GM12878 (cell line): Measurements from ENCODE around the gene KIR3DL3. TPM values are rescaled to one million over a fixed set of nuclear protein-coding genes. Genes with fewer than 3 reads are reported as not detected.
"Not testable (repeated sequence)": the region's sequence is repeated elsewhere in the genome, so short reads cannot be mapped to it uniquely, and the experiment has no call there.

Experiments
- ATAC-seq: fragments of 200-7000 bp; cut with Tn5 transposase; 3 replicates; pipeline ENCODE4 v1.9.1; 2020; ENCODE audit warnings: mild to moderate bottlenecking, moderate library complexity
- BruUV-seq: library from RNA; stranded (reverse); fragments of 400-500 nt; replicated peaks from 2 replicates; lab custom pipeline; 2021; lab: Mats Ljungman, UMichigan
- CTCF ChIA-PET: fragments of 300-600 bp; sonication (Branson Sonifier 250); formaldehyde crosslinking; extraction: SDS; loops from one replicate; lab custom pipeline; 2021; ENCODE audit warnings: inconsistent platforms; lab: Yijun Ruan, JAX
- POLR2A ChIA-PET: fragments of 350-600 bp; formaldehyde crosslinking; extraction: SDS; loops from one replicate; lab custom pipeline; 2021; ENCODE audit warnings: inconsistent platforms; lab: Charles Lee
- RAD21 ChIA-PET: fragments of 300-600 bp; sonication (Branson Sonifier 250); formaldehyde crosslinking; loops from one replicate; lab custom pipeline; 2023; ENCODE audit warnings: antibody characterized with exemption; ENCODE audit not compliant: unreplicated experiment; lab: Charles Lee
- SMC1A ChIA-PET: fragments of 300-600 bp; sonication (Branson Sonifier 250); formaldehyde crosslinking; loops from one replicate; lab custom pipeline; 2023; ENCODE audit not compliant: unreplicated experiment, uncharacterized antibody; lab: Charles Lee
- DNase-seq: peaks from one replicate; pipeline ENCODE4 v3.0.0-alpha.2; 2011; ENCODE audit warnings: low read depth, low spot score
- FAIRE-seq: peaks from 3 replicates; lab custom pipeline; 2011; peaks lifted over from hg19 to GRCh38; lab: Jason Lieb, UNC
- H2AFZ ChIP-seq: 2 replicates; pipeline ENCODE4 v1.6.0; 2011; ENCODE audit warnings: low read depth, low read length, control low read depth; ENCODE audit not compliant: control insufficient read depth
- H3K27ac ChIP-seq: 2 replicates; pipeline ENCODE4 v1.5.1; 2011; ENCODE audit warnings: control low read depth; ENCODE audit not compliant: control insufficient read depth, insufficient read depth
- H3K27me3 ChIP-seq, 2 experiments: replicated peaks in 1 of 2; 2 replicates each; pipeline versions ENCODE4 v1.6.0 to v1.6.1; 2011; ENCODE audit warnings: low read length in 1 of 2; ENCODE audit not compliant: control insufficient read depth in 2 of 2, insufficient read depth in 2 of 2
- H3K36me3 ChIP-seq, 2 experiments: 2 replicates each; pipeline ENCODE4 v1.5.1; 2011; ENCODE audit warnings: low read length in 1 of 2; ENCODE audit not compliant: control insufficient read depth in 2 of 2, insufficient read depth in 2 of 2
- H3K4me1 ChIP-seq: 2 replicates; pipeline ENCODE4 v1.6.1; 2011; ENCODE audit warnings: mild to moderate bottlenecking, low read length, moderate library complexity, mixed read lengths; ENCODE audit not compliant: control insufficient read depth, insufficient read depth
- H3K4me2 ChIP-seq: 2 replicates; pipeline ENCODE4 v1.6.0; 2011; ENCODE audit warnings: control low read depth; ENCODE audit not compliant: control insufficient read depth, insufficient read depth
- H3K4me3 ChIP-seq: fragments of 200-600 bp; sonication (generic); 2 replicates; pipeline ENCODE4 v1.5.1; 2016
- H3K79me2 ChIP-seq: 2 replicates; pipeline ENCODE4 v1.6.0; 2011; ENCODE audit warnings: low read length; ENCODE audit not compliant: control insufficient read depth, insufficient read depth
- H3K9ac ChIP-seq: 2 replicates; pipeline ENCODE4 v1.8.0; 2011; ENCODE audit warnings: low read length, control low read depth, mixed read lengths; ENCODE audit not compliant: control insufficient read depth, insufficient read depth
- H3K9me3 ChIP-seq: replicated peaks from 3 replicates; pipeline ENCODE4 v1.5.1; 2011; ENCODE audit warnings: mild to moderate bottlenecking, low read length; ENCODE audit not compliant: control insufficient read depth, insufficient read depth
- H4K20me1 ChIP-seq: 2 replicates; pipeline ENCODE4 v1.6.0; 2011; ENCODE audit not compliant: control insufficient read depth, insufficient read depth
- WGBS: methylation state at CpG from one replicate; pipeline ENCODE4 v1.1.6; 2016; ENCODE audit warnings: low lambda C conversion rate; ENCODE audit not compliant: insufficient replicate concordance, insufficient coverage; ENCODE audit errors: missing lambda C conversion rate; 5-methylcytosine and 5-hydroxymethylcytosine counted together
- in situ Hi-C: fragments of 300-500 bp; cut with MboI; formaldehyde crosslinking; loops from 9 replicates; pipeline ENCODE4 v1.14.3; 2018; ENCODE audit warnings: mixed read lengths
- intact Hi-C: fragments of 100-400 bp; cut with micrococcal nuclease; formaldehyde crosslinking; loops from one replicate; pipeline ENCODE4 v1.14.2; 2022; ENCODE audit not compliant: unreplicated experiment
- polyA plus RNA-seq, 11 experiments: library from polyadenylated mRNA; depleted of rRNA in 4 of 11; unstranded in 6 of 11; stranded (reverse) in 5 of 11; fragments of >200 nt; fragmentation: Nextera tagmentation in 4 of 11; fragmentation: Illumina TruSeq in 1 of 11; extraction: Ambion mirVana in 4 of 11; extraction: Trizol in 1 of 11; gene quantifications; 1 replicate in 1 of 11; 2 replicates in 10 of 11; pipeline versions ENCODE4 v1.2.1 to v1.2.3, GENCODE V29; 2011 to 2016; ENCODE audit warnings: inconsistent platforms in 2 of 11, missing spikeins in 2 of 11, low read depth in 1 of 11
- total RNA-seq, 4 experiments: library from RNA; depleted of rRNA in 3 of 4; stranded (reverse); fragments of >200 nt in 3 of 4; fragmentation: Illumina TruSeq in 1 of 4; extraction: Trizol in 1 of 4; gene quantifications; 2 replicates each; pipeline versions ENCODE4 v1.2.1 to v1.2.3, GENCODE V29; 2013 to 2021

KIR3DL3 gene
- total and polyA plus RNA-seq, 10 of the 15 experiments (the other 5 are each of a cell fraction or from before 2014, with no cell fraction given) = not detected

GRCh38 chr19:54747614-54748322 lies 23.5 kb downstream of the KIR3DL3 start:
- H3K4me3 ChIP-seq, DNase-seq, H3K9ac ChIP-seq, CTCF ChIA-PET, H3K9me3 ChIP-seq, RAD21 ChIA-PET, in situ Hi-C loops, H3K27ac ChIP-seq, H2AFZ ChIP-seq, H3K36me3 ChIP-seq, H4K20me1 ChIP-seq, H3K79me2 ChIP-seq, H3K27me3 ChIP-seq, POLR2A ChIA-PET, H3K4me2 ChIP-seq, SMC1A ChIA-PET, intact Hi-C loops, BruUV-seq, H3K4me1 ChIP-seq, FAIRE-seq, ATAC-seq: not testable (repeated sequence)
- 39% methylated on average over 9 of the region's 9 CpGs for WGBS

GRCh38 chr19:54750276-54750675 lies 26.0 kb downstream of the KIR3DL3 start:
- H3K9ac ChIP-seq, H4K20me1 ChIP-seq, in situ Hi-C loops, SMC1A ChIA-PET, BruUV-seq, DNase-seq, H3K27me3 ChIP-seq, CTCF ChIA-PET, H3K79me2 ChIP-seq, H3K4me2 ChIP-seq, RAD21 ChIA-PET, H2AFZ ChIP-seq, H3K4me3 ChIP-seq, H3K27ac ChIP-seq, intact Hi-C loops, H3K4me1 ChIP-seq, H3K9me3 ChIP-seq, H3K36me3 ChIP-seq, ATAC-seq, POLR2A ChIA-PET, FAIRE-seq: not testable (repeated sequence)
- WGBS = 11% methylated on average over 6 of the region's 6 CpGs

GRCh38 chr19:54756204-54757110 lies 32.2 kb downstream of the KIR3DL3 start:
- WGBS = 15% methylated on average over 11 of the region's 12 CpGs
- CTCF ChIA-PET, FAIRE-seq: not testable (repeated sequence)

More at GRCh38 chr19:54756204-54757110, 32.2 kb downstream of the KIR3DL3 start:
- H2AFZ ChIP-seq, RAD21 ChIA-PET, in situ Hi-C loops, H3K9me3 ChIP-seq, intact Hi-C loops, DNase-seq, POLR2A ChIA-PET, H3K4me1 ChIP-seq, H4K20me1 ChIP-seq, H3K9ac ChIP-seq, H3K4me2 ChIP-seq, SMC1A ChIA-PET, H3K36me3 ChIP-seq, H3K27me3 ChIP-seq, H3K79me2 ChIP-seq, ATAC-seq, H3K4me3 ChIP-seq, H3K27ac ChIP-seq, BruUV-seq: not testable (repeated sequence)
